ENCODE results near the gene OR1S1. TPM values are rescaled to one million over a fixed set of nuclear protein-coding genes. Genes with fewer than 3 reads are reported as not detected.

OR1S1 gene
- total and polyA plus RNA-seq, 2 donors (not counting 3 experiments of a cell fraction or from before 2014, with no cell fraction given) = not detected

GRCh38 chr11:58192229-58192628 is 20.3 kb upstream of the OR1S1 start:
- Histone ChIP-seq H4K20me1 (replicated peaks; ENCODE audit: control insufficient read depth, extremely low read depth, insufficient read depth, low read length) (no peaks in the 10 kb centered on the region), H3K9me3 (replicated peaks; ENCODE audit: control insufficient read depth, insufficient read depth, low read length) (no peaks in the 10 kb centered on the region), H3K27me3 (ENCODE audit: control insufficient read depth in 2 of 2, insufficient read depth in 2 of 2, low read length in 2 of 2) (no peaks in the 10 kb centered on the region), H2AFZ (ENCODE audit: low read depth, low read length) (no peak overlapping the region), H3K9me1 (replicated peaks; ENCODE audit: control insufficient read depth, extremely low read depth, insufficient read depth, low read length) (no peaks in the 10 kb centered on the region), H3K4me2 (ENCODE audit: insufficient read depth, low read length) (no peak overlapping the region), H3K27ac (ENCODE audit: insufficient read depth, low read depth, low read length) (no peak overlapping the region), H3K9ac (replicated peaks; ENCODE audit: extremely low read depth, insufficient read depth, low read length) (no peak overlapping the region), H3K4me3 (replicated peaks in 1 of 3; ENCODE audit: insufficient read depth in 1 of 3, low read depth in 1 of 3, low read length in 3 of 3) (no peak overlapping the region), H3K4me1 (ENCODE audit: control insufficient read depth, extremely low read depth, insufficient read depth, low read length) (no peaks in the 10 kb centered on the region), H3K79me2 (ENCODE audit: control insufficient read depth, insufficient read depth, low read length) (no peaks in the 10 kb centered on the region), H3K36me3 (ENCODE audit: control insufficient read depth in 2 of 2, extremely low read depth in 1 of 2, insufficient read depth in 2 of 2, low read length in 2 of 2) (no peaks in the 10 kb centered on the region)
- intact Hi-C loops (cut with micrococcal nuclease) = no loop called here
- DNase-seq (ENCODE audit: low read depth, low spot score) = no peak
- dilution Hi-C loops (cut with MboI; ENCODE audit: extremely low pct_ligation_motif_present, low sequenced_read_pairs) = no loop called here
- TF ChIP-seq MYC (IDR thresholded peaks at IDR 0.05; ENCODE audit: low read depth, low read length) (no peak), CTCF (IDR thresholded peaks at IDR 0.05; ENCODE audit: extremely low read depth in 1 of 2, insufficient read depth in 1 of 2, low read depth in 1 of 2, low read length in 2 of 2) (no peak), JUN (IDR thresholded peaks at IDR 0.05; ENCODE audit: borderline replicate concordance, insufficient read depth, insufficient read length, low read depth) (no peak), MAX (IDR thresholded peaks at IDR 0.05; ENCODE audit: insufficient read depth, insufficient read length) (no peak), POLR2AphosphoS5 (IDR thresholded peaks at IDR 0.05; ENCODE audit: insufficient read depth, low read depth, low read length) (no peak), POLR2A (IDR thresholded peaks at IDR 0.05; ENCODE audit: low read depth, low read length) (no peak), FOS (IDR thresholded peaks at IDR 0.05; ENCODE audit: borderline replicate concordance, insufficient read depth, low read length) (no peak), GATA2 (IDR thresholded peaks at IDR 0.05; ENCODE audit: insufficient read depth, insufficient read length, low read depth, low read length) (no peak), EZH2 (IDR thresholded peaks at IDR 0.05; ENCODE audit: borderline replicate concordance, low read depth, low read length, severe bottlenecking) (no peak)
- no peak for FAIRE-seq
- CTCF ChIA-PET = no interaction called here
- POLR2A ChIA-PET = no interaction called here
- no TSS peak for BruUV-seq (replicated peaks)

All from endothelial cell of umbilical vein (primary cell).